Adrenal gland (tissue), 5 donors: ENCODE data around the gene MBP.

Experiments used
- CTCF ChIP-seq, 6 experiments: fragments of 450-650 bp in 4 of 6; fragments of 200-600 bp in 2 of 6; sonication (generic) in 1 of 6; IDR thresholded peaks; 1 replicate in 5 of 6; 2 replicates in 1 of 6; pipeline versions ENCODE4 v1.5.1 to v1.8.0; 2016 to 2021; ENCODE audit warnings: antibody characterized with exemption in 6 of 6, mild to moderate bottlenecking in 2 of 6, moderate library complexity in 1 of 6
- POLR2A ChIP-seq, 2 donors: fragments of 450-650 bp; IDR thresholded peaks; one replicate each; pipeline ENCODE4 v1.6.1; 2017; ENCODE audit warnings: antibody characterized with exemption in 2 of 2, mild to moderate bottlenecking in 2 of 2, moderate library complexity in 1 of 2
- donor health status: DM: no; HTN: no; CAD: no.

GRCh38 chr18:76978616-76979015 is 154.0 kb downstream of the MBP start:
- no peak for TF ChIP-seq CTCF (IDR thresholded peaks at IDR 0.05)
- TF ChIP-seq POLR2A (IDR thresholded peaks at IDR 0.05), result no peak
